GM19099 (cell line): Measurements from ENCODE around the gene IFT52.

Experiments used
- POLR2A ChIP-seq: IDR thresholded peaks from 3 replicates; pipeline ENCODE4 v1.6.1; 2011; ENCODE audit warnings: low read depth; ENCODE audit not compliant: insufficient read length; ENCODE audit errors: extremely low read depth

Gene IFT52

GRCh38 chr20:43666376-43667328, 75.9 kb downstream of the IFT52 start, which contains the start of gene MYBL2:
MYBL2 (plus strand) TSS chr20:43667114; CDS start chr20:43667284, 170 bp downstream.
- peak; percentile 89 for TF ChIP-seq POLR2A

- no peak for TF ChIP-seq POLR2A
Measured at GRCh38 chr20:43667341-43668132, 76.8 kb downstream of the IFT52 start.

GRCh38 chr20:43669332-43669731, 78.6 kb downstream of the IFT52 start:
- no peak for TF ChIP-seq POLR2A

GRCh38 chr20:43670423-43670822, 79.7 kb downstream of the IFT52 start:
- no peak for TF ChIP-seq POLR2A

- no peak for TF ChIP-seq POLR2A
Measured at GRCh38 chr20:43676368-43676767, 85.6 kb downstream of the IFT52 start.

GRCh38 chr20:43680981-43681380, 90.2 kb downstream of the IFT52 start:
- peak; percentile 20 for TF ChIP-seq POLR2A

- TF ChIP-seq POLR2A = no peak
Measured at GRCh38 chr20:43681468-43681942, 90.8 kb downstream of the IFT52 start.

- TF ChIP-seq POLR2A = peak; percentile 49
Measured at GRCh38 chr20:43681991-43682410, 91.3 kb downstream of the IFT52 start.

GRCh38 chr20:43682446-43682845, 91.7 kb downstream of the IFT52 start:
- no peak for TF ChIP-seq POLR2A

- TF ChIP-seq POLR2A = no peak
Measured at GRCh38 chr20:43686820-43687219, 96.1 kb downstream of the IFT52 start.

- no peak for TF ChIP-seq POLR2A
Measured at GRCh38 chr20:43689165-43689564, 98.4 kb downstream of the IFT52 start.

GRCh38 chr20:43690943-43691598, 100.3 kb downstream of the IFT52 start:
- TF ChIP-seq POLR2A = no peak

- TF ChIP-seq POLR2A = no peak
Measured at GRCh38 chr20:43691928-43692524, 101.3 kb downstream of the IFT52 start.

GRCh38 chr20:43694763-43695162, 104.0 kb downstream of the IFT52 start:
- no peak for TF ChIP-seq POLR2A
